Measurements from ENCODE around the gene GTF3A. TPM values are rescaled to one million over a fixed set of nuclear protein-coding genes. Genes with fewer than 3 reads are reported as not detected.

The GTF3A gene
- total RNA-seq, 1 experiment from 2014 or later = 126 TPM

DNA sequence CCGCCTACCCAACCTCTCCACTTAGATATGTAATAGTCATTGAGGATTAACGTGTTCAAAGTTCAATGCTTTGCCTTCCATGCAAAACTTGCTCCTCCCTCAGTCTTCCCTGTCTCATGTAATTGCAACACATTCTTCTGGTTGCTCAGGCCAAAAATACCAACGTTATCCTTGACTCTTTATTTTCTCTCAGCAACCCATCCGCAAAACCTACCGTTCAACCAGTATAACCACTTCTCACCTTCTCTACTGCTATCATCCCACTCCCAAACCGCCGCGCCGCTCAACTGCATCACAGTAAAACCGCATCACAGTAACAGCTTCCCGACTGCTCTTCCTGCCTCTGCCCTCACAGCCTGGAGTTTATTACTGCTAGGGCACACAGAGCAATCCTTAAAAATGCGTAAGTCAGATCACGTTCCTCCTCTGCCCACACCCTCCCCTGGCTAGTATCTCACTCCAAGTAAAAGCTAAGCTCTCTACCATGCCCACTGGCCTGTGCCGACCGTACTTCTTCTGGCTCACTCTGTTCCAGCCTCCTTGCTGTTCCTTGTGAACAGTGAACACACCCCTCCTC lies 17.7 kb downstream of the GTF3A start:
- Histone ChIP-seq H3K36me3 (ENCODE audit: insufficient read depth, low read length, poor library complexity, severe bottlenecking) (no peaks in the 10 kb centered on the region), H3K27me3 (replicated peaks; ENCODE audit: insufficient read depth, low read depth, low read length, poor library complexity) (no peaks in the 10 kb centered on the region), H3K4me1 (ENCODE audit: insufficient read depth, low read length, poor library complexity, severe bottlenecking) (no peaks in the 10 kb centered on the region), H3K9me3 (ENCODE audit: low read depth, low read length, poor library complexity, severe bottlenecking) (no peaks in the 10 kb centered on the region), H3K4me3 (ENCODE audit: low read depth, low read length, poor library complexity, severe bottlenecking) (no peak overlapping the region), H3K27ac (ENCODE audit: low read depth, low read length, poor library complexity, severe bottlenecking) (no peak overlapping the region)
- POLR2A ChIA-PET (ENCODE audit: low non-redundant PET) = no interaction called here
- no TSS peak for BruUV-seq (replicated peaks)
- intact Hi-C loops (cut with micrococcal nuclease; ENCODE audit: unreplicated experiment) = no loop called here
- CTCF ChIA-PET = no interaction called here
- DNase-seq (ENCODE audit: low spot score) = no peak
- TF ChIP-seq EZH2 (IDR thresholded peaks at IDR 0.05; ENCODE audit: borderline replicate concordance, low read depth, low read length, poor library complexity, severe bottlenecking) = no peak
- TF ChIP-seq, protein P1, sequence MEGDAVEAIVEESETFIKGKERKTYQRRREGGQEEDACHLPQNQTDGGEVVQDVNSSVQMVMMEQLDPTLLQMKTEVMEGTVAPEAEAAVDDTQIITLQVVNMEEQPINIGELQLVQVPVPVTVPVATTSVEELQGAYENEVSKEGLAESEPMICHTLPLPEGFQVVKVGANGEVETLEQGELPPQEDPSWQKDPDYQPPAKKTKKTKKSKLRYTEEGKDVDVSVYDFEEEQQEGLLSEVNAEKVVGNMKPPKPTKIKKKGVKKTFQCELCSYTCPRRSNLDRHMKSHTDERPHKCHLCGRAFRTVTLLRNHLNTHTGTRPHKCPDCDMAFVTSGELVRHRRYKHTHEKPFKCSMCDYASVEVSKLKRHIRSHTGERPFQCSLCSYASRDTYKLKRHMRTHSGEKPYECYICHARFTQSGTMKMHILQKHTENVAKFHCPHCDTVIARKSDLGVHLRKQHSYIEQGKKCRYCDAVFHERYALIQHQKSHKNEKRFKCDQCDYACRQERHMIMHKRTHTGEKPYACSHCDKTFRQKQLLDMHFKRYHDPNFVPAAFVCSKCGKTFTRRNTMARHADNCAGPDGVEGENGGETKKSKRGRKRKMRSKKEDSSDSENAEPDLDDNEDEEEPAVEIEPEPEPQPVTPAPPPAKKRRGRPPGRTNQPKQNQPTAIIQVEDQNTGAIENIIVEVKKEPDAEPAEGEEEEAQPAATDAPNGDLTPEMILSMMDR (conservative IDR thresholded peaks at IDR 0.05; ENCODE audit: low read depth, low read length) = no peak

DNA sequence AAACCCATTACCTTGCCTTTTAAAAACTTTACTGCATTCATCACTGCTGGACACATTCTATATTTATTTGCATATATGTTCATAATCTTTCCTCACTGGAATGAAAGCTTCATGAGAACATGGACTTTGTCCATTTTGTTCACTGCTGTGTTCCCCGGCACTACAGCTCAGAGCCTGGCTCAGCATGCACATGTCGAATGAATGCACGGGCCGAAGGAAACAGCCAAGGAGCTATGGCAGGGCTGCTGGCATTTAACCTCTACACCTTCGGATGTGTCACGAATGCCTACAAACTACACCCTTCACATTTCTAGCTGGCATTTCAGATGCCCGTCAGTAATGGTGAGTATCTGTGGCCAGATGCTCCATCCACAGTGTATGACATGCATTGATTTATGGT lies 18.4 kb downstream of the GTF3A start:
- no TSS peak for BruUV-seq (replicated peaks)
- no peak for DNase-seq (ENCODE audit: low spot score)
- H3K9me3 ChIP-seq (ENCODE audit: low read depth, low read length, poor library complexity, severe bottlenecking) = no peaks in the 10 kb centered on the region
- H3K27ac ChIP-seq (ENCODE audit: low read depth, low read length, poor library complexity, severe bottlenecking) = no peak overlapping the region
- TF ChIP-seq, protein P1 (conservative IDR thresholded peaks at IDR 0.05; ENCODE audit: low read depth, low read length) = no peak
- TF ChIP-seq EZH2 (IDR thresholded peaks at IDR 0.05; ENCODE audit: borderline replicate concordance, low read depth, low read length, poor library complexity, severe bottlenecking) = no peak
- intact Hi-C loops (cut with micrococcal nuclease; ENCODE audit: unreplicated experiment) = no loop called here
- ChIA-PET POLR2A (ENCODE audit: low non-redundant PET) (no interaction called here), CTCF (no interaction called here)
- no peaks in the 10 kb centered on the region for H3K4me1 ChIP-seq (ENCODE audit: insufficient read depth, low read length, poor library complexity, severe bottlenecking)
- H3K4me3 ChIP-seq (ENCODE audit: low read depth, low read length, poor library complexity, severe bottlenecking) = no peak overlapping the region
- no peaks in the 10 kb centered on the region for H3K36me3 ChIP-seq (ENCODE audit: insufficient read depth, low read length, poor library complexity, severe bottlenecking)
- H3K27me3 ChIP-seq (replicated peaks; ENCODE audit: insufficient read depth, low read depth, low read length, poor library complexity) = no peaks in the 10 kb centered on the region

- no peak for TF ChIP-seq EZH2 (IDR thresholded peaks at IDR 0.05; ENCODE audit: borderline replicate concordance, low read depth, low read length, poor library complexity, severe bottlenecking)
- TF ChIP-seq, protein P1 (conservative IDR thresholded peaks at IDR 0.05; ENCODE audit: low read depth, low read length) = no peak
- no peaks in the 10 kb centered on the region for H3K36me3 ChIP-seq (ENCODE audit: insufficient read depth, low read length, poor library complexity, severe bottlenecking)
- intact Hi-C loops (cut with micrococcal nuclease; ENCODE audit: unreplicated experiment) = no loop called here
- no TSS peak for BruUV-seq (replicated peaks)
- CTCF ChIA-PET = no interaction called here
- DNase-seq (ENCODE audit: low spot score) = no peak
- no peak overlapping the region for H3K4me3 ChIP-seq (ENCODE audit: low read depth, low read length, poor library complexity, severe bottlenecking)
- POLR2A ChIA-PET (ENCODE audit: low non-redundant PET) = no interaction called here
- no peaks in the 10 kb centered on the region for H3K27me3 ChIP-seq (replicated peaks; ENCODE audit: insufficient read depth, low read depth, low read length, poor library complexity)
- no peaks in the 10 kb centered on the region for H3K9me3 ChIP-seq (ENCODE audit: low read depth, low read length, poor library complexity, severe bottlenecking)
- no peak overlapping the region for H3K27ac ChIP-seq (ENCODE audit: low read depth, low read length, poor library complexity, severe bottlenecking)
- no peaks in the 10 kb centered on the region for H3K4me1 ChIP-seq (ENCODE audit: insufficient read depth, low read length, poor library complexity, severe bottlenecking)
Observed at GRCh38 chr13:27446986-27447583, 22.7 kb downstream of the GTF3A start.
